Psoas muscle (tissue), 8 donors: ENCODE data around the gene SLC46A2. TPM values are rescaled to one million over a fixed set of nuclear protein-coding genes. Genes with fewer than 3 reads are reported as not detected.

Experiments
- ATAC-seq, 4 donors: fragments of 200-7000 bp; cut with Tn5 transposase; one replicate each; pipeline ENCODE4 v1.9.1; 2020; ENCODE audit warnings: moderate library complexity in 3 of 4, mild to moderate bottlenecking in 2 of 4
- DNase-seq, 2 donors: peaks; one replicate each; pipeline ENCODE4 v3.0.0-alpha.2; 2020
- H3K27ac ChIP-seq: fragments of 200-600 bp; one replicate; pipeline ENCODE4 v1.8.0; 2022
- H3K27me3 ChIP-seq, 3 donors: fragments of 200-600 bp in 1 of 3; one replicate each; pipeline versions ENCODE4 v1.6.1 to v1.8.0; 2013 to 2022; ENCODE audit warnings: low read length in 2 of 3, mild to moderate bottlenecking in 2 of 3, moderate library complexity in 1 of 3; ENCODE audit not compliant: insufficient read depth in 3 of 3
- H3K36me3 ChIP-seq, 2 donors: fragments of 200-600 bp in 1 of 2; one replicate each; pipeline versions ENCODE4 v1.6.1 to v1.8.0; 2013 to 2022; ENCODE audit warnings: low read depth in 1 of 2, mild to moderate bottlenecking in 1 of 2, moderate library complexity in 1 of 2; ENCODE audit not compliant: insufficient read depth in 1 of 2
- H3K4me1 ChIP-seq: fragments of 200-600 bp; one replicate; pipeline ENCODE4 v1.8.0; 2022
- H3K4me3 ChIP-seq: fragments of 200-600 bp; one replicate; pipeline ENCODE4 v1.8.0; 2022; ENCODE audit warnings: mild to moderate bottlenecking
- H3K9me3 ChIP-seq: fragments of 200-600 bp; one replicate; pipeline ENCODE4 v1.8.0; 2022
- CTCF ChIP-seq: fragments of 200-600 bp; IDR thresholded peaks from one replicate; pipeline ENCODE4 v1.8.0; 2022; ENCODE audit warnings: antibody characterized with exemption
- WGBS, 3 donors: extraction: QIAGEN DNeasy Blood & Tissue Kit; methylation state at CpG; one replicate each; pipeline versions ENCODE4 v1.1.6 to v1.1.7; 2013; 5-methylcytosine and 5-hydroxymethylcytosine counted together
- intact Hi-C, 2 donors: fragments of 100-400 bp; cut with DNase I; formaldehyde crosslinking; loops; one replicate each; pipeline versions ENCODE4 v1.11.0 to v1.14.2; 2022
- polyA plus RNA-seq, 3 donors: library from polyadenylated mRNA; stranded (reverse); fragments of 200-250 nt; gene quantifications; one replicate each; pipeline ENCODE4 v1.2.3, GENCODE V29; 2013
- total RNA-seq, 4 donors: library from RNA; stranded (reverse); fragmentation: NEBNext Ultra II Directional in 2 of 4; extraction: Animal tissue kit (Norgen Biotek cat#: 25700) in 2 of 4; gene quantifications; one replicate each; pipeline versions ENCODE4 v1.2.1 to v1.2.4, GENCODE V29; 2021 to 2023
- donor health status: healthy with polysubstance abuse.
- donor health status: DM: no; HTN: no; CAD: no; lungs with moderate emphysema.
- donor health status: Bipolar disorder and iron deficiency.
- donor health status: healthy.
- donor health status: DM: yes; HTN: yes; CAD: no.
- donor health status: DM: no; HTN: no; CAD: no.
- donor health status: DM: no; HTN: no; CAD: no.
- donor health status: DM: yes; HTN: yes; CAD: no.

The SLC46A2 gene
- total and polyA plus RNA-seq, 7 donors = 0.01 TPM; not detected in 6

- H3K27ac ChIP-seq = no peak overlapping the region
- peaks cover 9% of the 10 kb centered on the region for H3K4me1 ChIP-seq
- H3K36me3 ChIP-seq = peaks cover 0 to 15% of the 10 kb centered on the region in 2 donors
- no peaks in the 10 kb centered on the region for H3K9me3 ChIP-seq
- no peak for TF ChIP-seq CTCF
- no peaks in the 10 kb centered on the region for H3K27me3 ChIP-seq
- H3K4me3 ChIP-seq = no peak overlapping the region
- intact Hi-C loops = no loop called here
- WGBS, 3 donors = 80 to 87% (median 81%) methylated on average over 13 of the region's 13 CpGs
- DNase-seq (no peak), ATAC-seq (no peak)
Observed at GRCh38 chr9:112848316-112849151, 42.1 kb downstream of the SLC46A2 start.

- Histone ChIP-seq H3K27me3 (no peaks in the 10 kb centered on the region), H3K27ac (no peak overlapping the region), H3K4me1 (no peaks in the 10 kb centered on the region), H3K9me3 (no peaks in the 10 kb centered on the region), H3K36me3 (peaks cover 0 to 15% of the 10 kb centered on the region in 2 donors), H3K4me3 (no peak overlapping the region)
- WGBS, 3 donors = 62 to 65% (median 65%) methylated on average over 14 of the region's 14 CpGs
- no peak for DNase-seq
- no peak for ATAC-seq
- intact Hi-C loops = no loop called here
- no peak for TF ChIP-seq CTCF
Observed at GRCh38 chr9:112846528-112847488, 43.9 kb downstream of the SLC46A2 start.

- peak overlapping the region; percentile 37 for H3K4me3 ChIP-seq
- DNase-seq (peak; percentile 78 to 86), ATAC-seq (peak; percentile 76 to 95 (median 87))
- no peaks in the 10 kb centered on the region for H3K4me1 ChIP-seq
- H3K9me3 ChIP-seq = no peaks in the 10 kb centered on the region
- peak; percentile 98 for TF ChIP-seq CTCF
- no peak overlapping the region for H3K27ac ChIP-seq
- intact Hi-C loops = loop anchor here in 1 of 2 donors (1.0 kb wide), 1 partner anchor 59 kb away; no protein-coding TSS in a partner anchor
- WGBS, 3 donors = 36 to 37% (median 37%) methylated on average over 15 of the region's 15 CpGs
- H3K36me3 ChIP-seq = peaks cover 0 to 6% of the 10 kb centered on the region in 2 donors
- H3K27me3 ChIP-seq = no peaks in the 10 kb centered on the region
Observed at GRCh38 chr9:112844771-112845542, 45.7 kb downstream of the SLC46A2 start.

GRCh38 chr9:112842555-112842954, 48.1 kb downstream of the SLC46A2 start:
- WGBS, 3 donors = 83 to 89% (median 84%) methylated on average over 4 of the region's 4 CpGs
- Histone ChIP-seq H3K36me3 (peaks cover 0 to 23% of the 10 kb centered on the region in 2 donors), H3K27ac (no peak overlapping the region), H3K9me3 (no peaks in the 10 kb centered on the region), H3K4me1 (no peaks in the 10 kb centered on the region), H3K27me3 (no peaks in the 10 kb centered on the region), H3K4me3 (no peak overlapping the region)
- no peak for ATAC-seq
- TF ChIP-seq CTCF = no peak
- intact Hi-C loops = no loop called here
- no peak for DNase-seq
